ENCODE measurements around the gene PAH.

PAH gene

GRCh38 chr12:102950107-102950949 is 33.3 kb upstream of the PAH start:
- DNase-seq, result no peak

GRCh38 chr12:102948941-102949352 is 31.9 kb upstream of the PAH start:
- peak; percentile 50 for DNase-seq

DNA sequence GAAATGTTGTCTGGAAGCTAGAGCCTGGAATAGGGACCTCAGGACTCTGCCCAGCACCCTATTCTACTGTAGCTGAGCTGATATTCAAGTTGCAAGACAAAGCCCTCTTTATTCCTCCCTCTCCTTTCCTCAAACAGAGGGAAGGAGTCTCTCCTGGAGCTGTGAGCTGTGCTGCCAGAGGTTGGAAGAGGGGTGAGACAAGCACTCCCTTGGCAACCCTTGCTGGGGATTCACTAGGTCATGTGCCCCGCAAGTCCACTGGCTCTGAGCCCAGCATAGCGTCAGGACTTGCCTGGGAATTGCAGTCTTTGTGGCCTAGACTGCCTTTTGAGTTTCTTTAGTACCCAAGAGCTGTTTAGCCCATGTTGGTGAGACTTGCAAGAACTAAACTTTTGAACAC is 29.0 kb upstream of the PAH start:
- no peak for DNase-seq

GRCh38 chr12:102939670-102940222 is 22.7 kb upstream of the PAH start:
- DNase-seq, result no peak

DNA sequence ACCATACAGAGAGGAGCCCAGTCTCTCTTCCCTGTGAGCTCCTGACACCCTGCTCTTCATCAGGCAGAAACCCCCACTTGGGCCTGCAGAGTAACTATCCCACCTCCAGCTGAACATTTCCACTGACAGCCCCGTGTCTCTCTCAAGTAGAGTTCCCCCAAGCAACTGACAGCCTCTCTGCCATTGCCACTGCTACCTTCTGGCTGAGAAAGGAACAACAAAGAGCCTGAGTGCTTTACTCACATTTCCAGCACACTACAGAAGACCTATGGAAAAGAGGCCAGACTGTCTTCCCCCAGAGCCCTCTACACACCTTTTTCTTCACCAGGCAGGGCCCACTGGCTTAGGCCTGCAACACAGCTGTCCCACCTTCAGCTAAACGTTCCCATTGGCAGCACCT is 22.0 kb upstream of the PAH start:
- no peak for DNase-seq

- DNase-seq, result no peak
Measured at GRCh38 chr12:102933168-102933567, 16.1 kb upstream of the PAH start.

DNA sequence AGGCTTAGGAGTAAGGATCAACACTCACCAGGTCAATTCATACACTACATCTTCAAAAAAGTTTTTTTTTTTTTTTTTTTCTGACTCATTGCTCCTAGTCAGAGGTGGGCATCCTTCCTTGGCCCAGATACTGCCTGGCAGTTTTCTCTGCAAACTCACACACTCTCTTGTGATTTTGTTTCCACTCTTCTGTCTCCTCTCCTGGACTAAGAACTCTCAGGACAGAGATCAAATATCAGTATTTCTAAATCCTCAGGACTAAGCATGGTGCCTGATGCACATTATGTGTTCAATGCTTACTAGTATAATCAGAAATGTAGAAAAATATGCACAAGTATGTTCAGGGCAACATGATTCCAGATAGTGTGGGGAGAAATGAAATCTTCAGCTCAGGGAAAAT is 10.2 kb upstream of the PAH start:
- DNase-seq, result no peak

DNA sequence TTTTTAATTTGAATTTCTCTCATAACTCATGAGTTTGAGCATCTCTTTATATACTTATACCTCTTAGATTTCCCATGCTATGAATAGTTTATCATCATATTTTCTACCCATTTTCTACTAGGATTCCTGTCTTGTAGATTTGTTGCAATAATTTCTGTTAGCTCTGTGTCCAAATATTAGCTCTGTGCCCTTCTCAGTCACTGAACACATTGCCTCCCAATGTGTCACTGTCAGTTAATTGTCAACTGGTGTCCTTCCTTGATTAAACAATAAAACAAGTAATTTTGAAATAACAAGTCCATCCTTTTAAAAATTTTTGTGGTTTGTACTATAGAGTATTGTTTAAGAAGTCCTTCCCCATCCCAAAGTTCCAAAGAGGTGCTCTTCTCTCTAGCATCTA is 4.2 kb upstream of the PAH start:
- no peak for DNase-seq

DNA sequence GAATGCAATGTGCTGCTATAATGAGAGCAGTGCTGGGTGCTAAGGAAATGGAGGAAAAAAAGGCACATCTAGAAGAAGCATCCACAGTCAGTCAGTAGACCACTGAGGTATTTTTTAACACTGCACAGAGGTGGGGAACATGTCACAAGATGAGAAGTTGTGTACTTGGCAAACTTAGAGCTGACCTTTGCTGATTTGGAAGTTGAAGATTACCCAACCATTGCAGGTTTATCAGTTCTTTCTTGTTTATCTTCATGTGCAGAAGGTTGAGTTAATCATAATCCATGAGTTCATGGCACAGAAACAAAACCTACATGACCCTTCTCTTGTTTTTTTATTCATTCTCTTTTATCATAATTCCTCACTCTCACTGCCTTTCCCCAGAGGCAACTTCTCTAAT is 3.2 kb upstream of the PAH start:
- no peak for DNase-seq

DNA sequence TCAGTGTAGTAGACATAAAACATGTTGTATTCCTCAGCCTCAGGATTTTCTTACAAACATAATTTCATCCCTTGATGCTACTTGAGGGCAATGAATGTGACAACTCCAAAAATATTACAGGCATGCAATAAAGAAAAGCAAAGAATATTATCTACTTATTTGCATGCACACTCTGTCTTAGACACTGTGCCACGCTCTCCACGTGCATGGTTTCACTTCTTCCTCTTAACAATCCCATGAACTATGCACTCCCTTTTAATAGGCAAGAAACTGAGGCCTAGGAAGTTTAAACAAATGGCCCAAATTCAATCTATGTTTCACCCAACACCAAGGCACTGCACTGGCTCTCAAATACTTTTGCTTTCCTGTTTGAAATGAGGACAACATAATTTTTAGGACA is 1.8 kb upstream of the PAH start:
- DNase-seq, result no peak

DNA sequence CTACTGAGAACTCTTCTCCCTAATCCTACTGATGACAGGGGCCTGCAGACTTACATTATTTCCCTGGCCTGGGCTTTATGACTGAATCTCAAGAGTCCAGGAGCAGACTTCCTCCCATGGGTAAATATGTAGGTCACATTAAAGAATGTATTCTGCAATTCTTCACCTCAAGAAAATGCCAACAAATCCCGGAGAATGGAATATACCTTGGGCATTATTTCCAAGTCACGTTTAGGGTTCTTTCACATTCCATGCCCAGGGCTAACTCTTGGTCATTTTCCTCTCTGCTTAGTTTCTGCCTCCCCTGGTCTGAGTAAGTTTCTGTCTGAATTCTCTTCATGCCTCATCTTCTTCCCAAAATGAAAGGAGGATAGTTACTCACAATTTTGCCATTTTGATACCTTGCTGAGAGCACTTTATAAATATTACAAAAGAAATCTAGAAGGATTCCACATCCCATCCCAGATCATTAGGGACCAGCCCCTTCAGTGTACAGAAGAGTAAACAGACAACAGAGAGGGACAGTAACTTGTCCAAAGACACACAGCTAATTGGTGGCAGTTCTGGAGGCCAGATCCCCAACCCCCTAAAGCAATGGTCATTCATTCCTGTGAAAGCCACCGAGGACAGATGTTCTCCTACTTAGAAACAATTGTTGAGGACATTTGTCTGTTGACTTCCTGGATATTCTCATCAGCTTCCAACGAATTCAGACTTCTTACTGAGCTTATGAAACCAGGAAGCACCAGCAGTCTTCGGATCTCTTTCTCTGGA is 605 bp downstream of the PAH start:
- DNase-seq, result no peak

DNA sequence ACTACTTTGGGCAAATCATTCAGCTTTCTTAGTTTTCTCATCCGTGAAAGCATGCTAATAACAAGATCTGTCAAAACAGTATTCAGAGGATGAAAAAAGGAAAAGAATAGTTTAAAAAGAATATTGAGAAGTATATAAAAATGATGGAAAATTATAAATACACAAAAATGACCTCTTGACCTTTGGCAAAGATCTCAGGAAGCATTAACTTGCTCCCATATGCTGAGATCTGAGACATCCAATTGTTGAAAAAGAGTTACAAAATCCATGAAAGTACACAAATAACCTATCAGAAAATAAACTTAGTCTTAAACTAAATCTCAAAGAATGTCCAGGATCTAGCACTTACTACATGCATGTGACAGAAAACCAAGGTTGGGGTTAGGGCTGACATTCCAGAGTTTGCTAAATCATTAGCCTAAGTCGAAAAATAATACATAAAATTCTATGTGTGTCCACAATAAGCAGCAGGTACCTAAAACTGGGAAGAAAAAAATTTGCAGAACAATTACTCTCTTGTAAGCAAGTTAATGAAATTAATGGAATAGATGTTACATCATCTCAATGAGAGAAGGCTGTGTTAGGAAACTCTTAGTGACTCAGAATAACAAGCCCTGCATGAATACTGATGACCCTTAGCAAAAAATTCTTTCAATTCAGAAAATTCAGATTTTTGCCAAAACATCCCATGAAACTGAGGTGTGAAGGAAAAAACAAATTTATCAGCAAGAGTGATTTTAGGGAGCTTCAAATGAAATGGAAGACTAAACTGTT is 3.4 kb downstream of the PAH start:
- DNase-seq, result no peak

DNA sequence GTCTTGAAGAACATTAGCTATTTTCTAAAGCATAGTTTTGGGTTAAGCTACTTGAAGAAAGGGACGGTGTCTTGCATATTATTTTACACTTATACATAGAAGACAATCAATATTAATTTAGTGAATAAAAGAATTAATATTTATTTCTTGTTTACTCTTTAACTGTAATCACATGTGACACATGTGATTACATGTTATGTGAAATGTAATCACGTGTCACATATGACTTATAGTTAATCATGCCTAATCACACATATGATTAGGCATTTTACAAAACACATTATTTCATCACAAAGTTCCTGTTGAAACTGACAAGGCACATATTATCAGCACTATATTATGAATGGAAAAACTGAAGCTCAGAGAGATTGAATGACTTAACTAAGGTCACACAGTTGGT is 4.8 kb downstream of the PAH start:
- no peak for DNase-seq

- DNase-seq, result no peak
Measured at GRCh38 chr12:102911320-102911719, 5.7 kb downstream of the PAH start.

- DNase-seq, result no peak
Measured at GRCh38 chr12:102910792-102911191, 6.3 kb downstream of the PAH start.

- no peak for DNase-seq
Measured at GRCh38 chr12:102910137-102910536, 6.9 kb downstream of the PAH start.

- DNase-seq, result no peak
Measured at GRCh38 chr12:102907918-102908317, 9.1 kb downstream of the PAH start.

- DNase-seq, result no peak
Measured at GRCh38 chr12:102905229-102905628, 11.8 kb downstream of the PAH start.

DNA sequence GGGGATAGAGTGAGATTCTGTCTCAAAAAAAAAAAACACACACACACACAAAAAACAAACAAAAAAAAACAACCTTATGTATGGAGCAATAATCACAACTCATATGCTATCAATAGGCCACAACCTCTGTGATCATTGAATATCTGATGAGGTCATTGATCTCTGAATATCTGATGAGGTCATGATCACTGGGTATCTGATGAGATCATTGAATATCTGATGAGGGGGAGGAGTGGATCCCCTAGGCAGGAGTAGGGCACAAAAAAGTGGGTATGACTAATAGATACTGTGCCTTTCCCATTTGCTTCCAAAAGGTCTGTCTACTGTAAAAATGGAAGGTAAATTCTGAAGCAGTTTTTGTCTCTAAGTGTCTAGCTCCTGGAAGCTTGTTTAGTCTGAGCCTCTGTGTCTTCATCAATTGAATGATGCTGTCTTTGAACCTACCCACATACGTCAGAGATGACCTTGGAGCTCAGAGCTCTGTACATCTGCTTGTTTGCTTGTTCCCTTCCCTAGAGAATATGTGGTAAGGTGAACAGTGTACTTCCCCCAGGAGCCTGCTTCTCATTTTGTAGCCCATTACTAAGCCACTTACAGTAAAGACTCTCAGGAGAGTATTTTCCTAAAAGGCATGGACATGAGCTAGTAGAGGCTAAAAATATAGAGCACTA is 13.6 kb downstream of the PAH start:
- DNase-seq, result no peak

DNA sequence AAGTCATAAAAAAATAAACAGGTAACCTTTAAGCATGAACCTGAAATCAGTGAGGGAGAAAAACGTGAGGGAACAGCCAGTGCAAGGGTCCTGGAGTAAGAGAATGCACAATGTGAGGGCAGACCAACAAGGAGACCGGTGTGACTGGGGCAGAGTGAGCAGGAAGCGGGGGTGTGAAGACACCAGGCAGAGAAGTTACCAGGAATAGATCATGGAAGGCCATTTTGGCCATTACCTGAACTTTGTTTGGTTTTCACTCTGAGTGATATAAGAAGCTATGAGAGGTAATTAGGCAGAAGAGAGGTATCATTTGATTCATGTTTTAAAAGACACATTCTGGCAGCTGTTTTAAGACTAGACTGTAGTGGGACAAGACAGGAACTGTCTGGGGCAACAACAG is 15.0 kb downstream of the PAH start:
- no peak for DNase-seq

DNA sequence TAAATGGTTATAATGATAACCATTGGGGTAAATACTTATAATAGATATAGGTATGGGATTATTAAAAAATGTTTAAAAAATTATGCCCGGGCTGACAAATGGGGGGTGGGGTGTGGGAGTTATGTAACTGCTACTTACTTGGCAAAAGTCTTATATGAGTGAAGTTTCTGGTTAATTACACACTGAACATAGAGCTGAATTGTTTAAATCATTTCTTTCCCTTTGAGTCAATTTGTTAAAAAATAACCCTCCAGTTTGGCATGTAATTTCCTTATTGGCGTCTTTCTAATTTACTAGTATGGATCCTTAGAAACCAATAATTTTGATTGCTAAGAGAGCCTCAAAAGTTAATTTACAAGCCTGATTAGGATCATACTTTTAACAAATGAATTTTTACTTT is 16.7 kb downstream of the PAH start:
- no peak for DNase-seq

DNA sequence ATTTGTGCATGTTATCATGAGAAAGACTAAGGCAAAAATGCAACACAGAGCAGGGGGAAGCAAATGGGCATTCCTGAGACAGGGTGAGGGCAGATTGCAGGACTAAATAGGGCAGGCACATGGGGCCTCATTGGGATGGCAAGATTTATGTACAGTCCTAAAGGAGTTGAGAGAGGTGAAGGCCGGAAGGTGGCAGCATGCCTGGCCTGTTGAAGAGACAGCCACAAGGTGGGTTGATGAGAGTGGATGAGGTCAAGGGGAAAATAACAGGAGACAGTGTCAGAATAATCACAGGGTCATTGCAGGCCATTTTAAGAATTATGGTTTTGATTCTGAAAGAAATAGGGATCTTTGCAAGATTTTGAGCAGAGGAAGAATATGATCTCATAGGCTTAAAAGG is 21.0 kb downstream of the PAH start:
- no peak for DNase-seq

- DNase-seq, result no peak
Measured at GRCh38 chr12:102891756-102892155, 25.3 kb downstream of the PAH start.

Data from activated gamma-delta T cell treated with Interleukin-2 at 50 U/mL for 16 hours (primary cell).